Mesodermal cell (in vitro differentiated cells): Measurements from ENCODE around the gene SYT13.

Experiments used
- H3K27ac ChIP-seq: 2 replicates; pipeline ENCODE4 v1.7.0; 2013; ENCODE audit warnings: mild to moderate bottlenecking, low read depth, low read length, moderate library complexity; ENCODE audit not compliant: severe bottlenecking
- H3K36me3 ChIP-seq: 2 replicates; pipeline ENCODE4 v1.7.1; 2013; ENCODE audit warnings: mild to moderate bottlenecking, low read length, moderate library complexity; ENCODE audit not compliant: control insufficient read depth, insufficient read depth
- H3K4me1 ChIP-seq: one replicate; pipeline ENCODE4 v1.7.1; 2013; ENCODE audit warnings: mild to moderate bottlenecking, low read length; ENCODE audit not compliant: insufficient read depth, control insufficient read depth, poor library complexity, severe bottlenecking
- H3K4me3 ChIP-seq: 2 replicates; pipeline ENCODE4 v1.7.0; 2013; ENCODE audit warnings: low read length, control low read depth, mild to moderate bottlenecking; ENCODE audit not compliant: insufficient read depth, poor library complexity, severe bottlenecking; ENCODE audit errors: extremely low read depth
- H3K9me3 ChIP-seq: 2 replicates; pipeline ENCODE4 v1.7.1; 2013; ENCODE audit warnings: mild to moderate bottlenecking, low read length, moderate library complexity; ENCODE audit not compliant: control insufficient read depth
- WGBS, 2 experiments: methylation state at CpG; one replicate each; pipeline ENCODE4 v1.1.5; 2013; ENCODE audit warnings: missing lambda C conversion rate in 2 of 2; ENCODE audit not compliant: insufficient coverage in 2 of 2; 5-methylcytosine and 5-hydroxymethylcytosine counted together

Gene SYT13

GRCh38 chr11:45217991-45218390 is 68.2 kb downstream of the SYT13 start:
- H3K9me3 ChIP-seq: no peaks in the 10 kb centered on the region
- no peak overlapping the region for H3K4me3 ChIP-seq
- WGBS, 2 experiments: 100% methylated on average over 1 of the region's 2 CpGs
- no peaks in the 10 kb centered on the region for H3K4me1 ChIP-seq
- H3K27ac ChIP-seq: no peak overlapping the region
- H3K36me3 ChIP-seq: peaks cover 5% of the 10 kb centered on the region

- Histone ChIP-seq H3K36me3 (peaks cover 4% of the 10 kb centered on the region), H3K27ac (no peak overlapping the region), H3K9me3 (no peaks in the 10 kb centered on the region), H3K4me1 (no peaks in the 10 kb centered on the region), H3K4me3 (no peak overlapping the region)
- 80 to 100% methylated on average over 1 to 2 of the region's 2 CpGs for WGBS, 2 experiments
These were observed 69.2 kb downstream of the SYT13 start for GRCh38 chr11:45216901-45217300.

DNA sequence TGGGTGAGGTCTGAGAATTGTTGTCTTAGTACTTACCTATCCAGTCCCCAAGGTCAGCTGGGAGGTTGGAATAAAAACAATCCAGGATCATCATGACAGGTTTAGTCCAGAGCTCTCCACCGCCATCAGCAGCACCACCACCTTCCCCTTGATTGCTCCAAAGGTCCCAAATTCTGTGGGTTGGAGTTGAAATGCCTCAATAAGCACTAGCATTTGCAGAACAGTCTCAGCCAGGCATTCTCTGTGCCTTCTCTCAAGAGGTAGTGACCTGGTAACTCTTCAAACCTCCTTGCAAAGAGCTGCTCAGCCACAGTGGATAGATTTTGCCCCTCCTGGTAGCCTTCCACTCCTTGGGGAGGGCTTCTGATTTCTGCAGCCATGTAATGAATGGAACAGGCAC is 70.1 kb downstream of the SYT13 start:
- 86% methylated on average over 1 of the region's 1 CpG; no CpG with 5 or more reads in 1 of the 2 experiments for WGBS, 2 experiments
- no peaks in the 10 kb centered on the region for H3K9me3 ChIP-seq
- H3K27ac ChIP-seq: no peak overlapping the region
- no peaks in the 10 kb centered on the region for H3K4me1 ChIP-seq
- peaks cover 4% of the 10 kb centered on the region for H3K36me3 ChIP-seq
- H3K4me3 ChIP-seq: no peak overlapping the region

DNA sequence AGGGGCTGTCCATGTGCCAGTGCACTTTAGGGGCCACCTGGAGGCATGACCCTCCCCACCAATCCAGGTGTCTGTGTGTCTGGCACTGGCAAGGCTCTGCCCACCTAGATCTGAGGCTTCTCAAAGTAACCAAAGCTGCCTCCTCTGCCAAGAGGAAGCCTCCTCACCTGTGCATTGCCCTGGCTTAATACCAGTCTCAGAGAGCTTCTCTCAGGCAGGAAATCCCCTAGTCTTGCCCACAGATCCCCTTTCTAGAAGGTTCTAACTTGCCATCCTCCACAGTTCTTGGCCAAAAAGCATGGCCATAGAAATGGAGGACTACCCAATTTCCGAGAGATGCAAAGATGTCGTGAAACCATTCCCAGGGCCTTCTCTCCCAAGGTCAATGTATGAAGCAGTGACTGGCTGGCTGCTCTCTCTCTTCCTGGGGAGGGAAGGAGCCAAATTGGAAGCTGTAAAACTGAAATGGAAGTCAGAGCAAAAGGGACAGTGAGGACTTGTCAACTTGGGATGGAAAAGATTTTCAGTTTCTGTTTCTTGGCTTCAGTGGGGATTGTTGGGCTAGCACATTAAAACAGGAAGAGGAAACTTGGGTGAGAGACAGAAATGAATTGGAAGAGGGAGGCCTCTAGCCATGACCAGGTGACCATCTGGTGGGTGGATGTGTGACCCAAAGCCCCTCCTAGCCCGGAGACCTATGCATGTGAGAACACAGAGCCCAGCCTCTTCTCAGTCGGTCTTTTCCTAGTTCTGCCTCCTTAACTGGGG is 70.9 kb downstream of the SYT13 start:
- Histone ChIP-seq H3K9me3 (no peaks in the 10 kb centered on the region), H3K4me3 (no peak overlapping the region), H3K4me1 (peaks cover 3% of the 10 kb centered on the region), H3K36me3 (peaks cover 4% of the 10 kb centered on the region), H3K27ac (no peak overlapping the region)
- 87 to 92% methylated on average over 4 of the region's 4 CpGs for WGBS, 2 experiments

DNA sequence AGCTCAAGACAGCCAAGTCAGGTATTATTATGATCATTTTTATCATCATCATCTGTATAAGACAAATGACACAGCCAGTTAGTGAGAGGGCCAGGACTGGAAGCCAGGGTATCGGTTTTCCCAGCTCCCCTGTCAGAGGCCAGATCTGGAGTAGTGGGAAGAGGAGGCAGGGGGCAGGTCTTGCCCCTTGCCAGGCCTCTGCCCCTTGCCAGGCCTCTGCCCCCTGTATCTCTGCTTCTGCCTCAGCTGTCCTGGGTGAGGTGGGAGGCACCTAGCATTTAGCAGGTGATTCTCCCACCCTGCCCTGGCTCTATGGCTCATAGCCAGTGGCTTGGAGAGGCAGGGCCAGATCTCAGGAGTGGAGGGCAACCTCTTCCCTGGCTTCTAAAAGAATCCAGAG is 72.4 kb downstream of the SYT13 start:
- 86% methylated on average over 1 of the region's 1 CpG; no CpG with 5 or more reads in 1 of the 2 experiments for WGBS, 2 experiments
- Histone ChIP-seq H3K9me3 (no peaks in the 10 kb centered on the region), H3K27ac (no peak overlapping the region), H3K4me1 (peaks cover 8% of the 10 kb centered on the region), H3K4me3 (no peak overlapping the region), H3K36me3 (peaks cover 4% of the 10 kb centered on the region)

GRCh38 chr11:45213316-45213665 is 72.8 kb downstream of the SYT13 start:
- Histone ChIP-seq H3K4me3 (no peak overlapping the region), H3K27ac (no peak overlapping the region), H3K9me3 (no peaks in the 10 kb centered on the region), H3K4me1 (peaks cover 8% of the 10 kb centered on the region), H3K36me3 (peaks cover 4% of the 10 kb centered on the region)
- 89 to 93% methylated on average over 7 to 12 of the region's 12 CpGs for WGBS, 2 experiments

- 86 to 87% methylated on average over 28 to 29 of the region's 31 CpGs for WGBS, 2 experiments
- Histone ChIP-seq H3K27ac (no peak overlapping the region), H3K36me3 (peaks cover 4% of the 10 kb centered on the region), H3K4me3 (no peak overlapping the region), H3K4me1 (peaks cover 8% of the 10 kb centered on the region), H3K9me3 (no peaks in the 10 kb centered on the region)
These were observed 73.4 kb downstream of the SYT13 start for GRCh38 chr11:45212566-45213315.

- 91 to 95% methylated on average over 6 to 7 of the region's 9 CpGs for WGBS, 2 experiments
- Histone ChIP-seq H3K4me3 (no peak overlapping the region), H3K9me3 (no peaks in the 10 kb centered on the region)
These were observed 74.4 kb downstream of the SYT13 start for GRCh38 chr11:45211732-45212131.

DNA sequence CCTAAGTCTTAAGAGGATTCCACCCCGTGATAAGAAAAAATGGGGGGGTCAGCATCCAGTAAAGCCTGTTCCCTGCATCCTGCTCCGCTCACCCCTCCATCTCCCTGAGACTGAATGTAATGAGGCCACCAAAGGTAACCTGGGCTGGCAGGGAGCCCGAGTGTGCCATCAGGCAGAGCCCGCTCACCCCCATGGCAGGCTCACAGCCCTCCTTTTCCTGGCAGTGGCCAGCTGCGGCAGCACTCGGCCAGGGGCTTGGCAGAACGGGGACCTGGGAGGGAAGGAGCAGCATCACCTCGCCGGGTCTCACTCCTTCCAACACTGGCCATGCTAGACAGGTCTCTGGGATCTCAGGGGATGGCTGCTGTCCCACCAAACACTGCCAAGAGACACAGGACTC is 75.3 kb downstream of the SYT13 start:
- Histone ChIP-seq H3K9me3 (no peaks in the 10 kb centered on the region), H3K36me3 (peaks cover 4% of the 10 kb centered on the region), H3K27ac (no peak overlapping the region), H3K4me3 (no peak overlapping the region), H3K4me1 (peaks cover 8% of the 10 kb centered on the region)
- WGBS, 2 experiments: 83 to 92% methylated on average over 5 to 8 of the region's 9 CpGs

More at GRCh38 chr11:45211732-45212131, 74.4 kb downstream of the SYT13 start:
- Histone ChIP-seq H3K4me1 (peaks cover 8% of the 10 kb centered on the region), H3K36me3 (peaks cover 4% of the 10 kb centered on the region), H3K27ac (no peak overlapping the region)

DNA sequence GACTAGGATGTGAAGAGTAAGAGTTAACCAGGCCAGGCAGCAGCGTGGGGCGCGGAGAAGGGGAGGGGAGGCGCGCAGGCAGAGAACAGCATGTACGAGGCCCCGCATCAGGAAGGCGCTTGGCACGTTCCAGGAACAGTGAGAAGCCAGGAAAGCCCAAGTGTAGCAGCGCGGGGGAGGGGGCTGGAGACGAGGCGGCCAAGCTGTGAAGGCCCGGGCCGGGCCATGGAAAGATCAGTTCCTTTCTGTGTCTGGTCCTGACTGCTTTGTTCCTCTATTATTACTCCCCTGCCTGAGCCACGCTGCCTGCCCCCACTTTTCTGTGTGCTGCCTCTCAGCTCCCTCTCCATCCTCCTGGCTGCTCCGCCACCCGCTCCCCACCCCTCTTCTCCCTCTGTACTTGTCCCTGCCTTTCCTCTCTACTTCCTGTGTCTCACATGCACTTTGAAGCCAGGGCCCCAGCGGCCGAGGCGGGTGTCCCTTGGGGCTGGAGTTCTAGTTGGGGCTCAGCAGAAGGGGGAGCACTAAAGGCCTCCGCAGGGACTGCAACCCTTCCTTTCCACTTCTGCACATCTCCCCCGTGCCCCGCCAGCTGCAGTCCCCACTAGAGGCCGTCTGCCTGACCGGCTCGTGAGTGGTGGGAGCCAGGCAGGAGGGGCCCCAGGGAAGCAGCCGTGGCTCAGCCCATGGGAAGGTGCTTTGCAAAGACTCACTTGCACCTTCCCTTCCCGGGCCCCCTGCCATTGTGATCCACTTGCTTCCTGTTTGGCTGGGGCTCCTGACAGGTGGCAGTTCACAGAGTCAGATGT is 76.0 kb downstream of the SYT13 start:
- peaks cover 4% of the 10 kb centered on the region for H3K36me3 ChIP-seq
- H3K27ac ChIP-seq: no peak overlapping the region
- no peak overlapping the region for H3K4me3 ChIP-seq
- H3K4me1 ChIP-seq: peaks cover 8% of the 10 kb centered on the region
- H3K9me3 ChIP-seq: no peaks in the 10 kb centered on the region
- WGBS, 2 experiments: 47 to 49% methylated on average over 22 to 24 of the region's 29 CpGs
